HG02981 (cell line): ENCODE data around the gene GARIN3.
A peak's percentile ranks its signal among the peaks of the same experiment; 100 is the strongest.
"Not testable (repeated sequence)": the region's sequence is repeated elsewhere in the genome, so short reads cannot be mapped to it uniquely, and the experiment has no call there.

ENCODE experiments used
- ATAC-seq: cut with Tn5 transposase; IDR thresholded peaks from one replicate; pipeline ENCODE4 v1.9.1; 2021; ENCODE audit warnings: mild to moderate bottlenecking, moderate library complexity; ENCODE audit not compliant: unreplicated experiment

GARIN3 gene

GRCh38 chr5:157186309-157187045 lies 20.4 kb upstream of the GARIN3 start:
- ATAC-seq, result no peak

GRCh38 chr5:157185122-157185521 lies 19.1 kb upstream of the GARIN3 start:
- not testable (repeated sequence) for ATAC-seq

- no peak for ATAC-seq
These were observed 18.1 kb upstream of the GARIN3 start for GRCh38 chr5:157184117-157184670.

- no peak for ATAC-seq
These were observed 16.2 kb upstream of the GARIN3 start for GRCh38 chr5:157182143-157182757.

- ATAC-seq, result no peak
These were observed 14.6 kb upstream of the GARIN3 start, which contains the start of gene ITK for GRCh38 chr5:157180374-157181264. TSS of gene ITK (plus strand) at chr5:157180840. CDS start at chr5:157180978, 138 bp downstream.

GRCh38 chr5:157178966-157179365 lies 12.9 kb upstream of the GARIN3 start:
- ATAC-seq, result no peak

- ATAC-seq, result no peak
These were observed 11.9 kb upstream of the GARIN3 start for GRCh38 chr5:157177953-157178352.

GRCh38 chr5:157175071-157175612 lies 9.1 kb upstream of the GARIN3 start:
- ATAC-seq, result no peak

GRCh38 chr5:157172403-157172802 lies 6.3 kb upstream of the GARIN3 start:
- ATAC-seq, result peak; percentile 99

- ATAC-seq, result no peak
These were observed 2.2 kb upstream of the GARIN3 start for GRCh38 chr5:157168286-157168685.

GRCh38 chr5:157167214-157167621 lies 1.2 kb upstream of the GARIN3 start:
- ATAC-seq, result no peak

GRCh38 chr5:157165668-157166067 lies 396 bp downstream of the GARIN3 start:
- ATAC-seq, result no peak

- no peak for ATAC-seq
These were observed 803 bp downstream of the GARIN3 start for GRCh38 chr5:157165261-157165660.

- no peak for ATAC-seq
These were observed 1.5 kb downstream of the GARIN3 start for GRCh38 chr5:157164521-157164920.

GRCh38 chr5:157162919-157163510 lies 3.0 kb downstream of the GARIN3 start:
- ATAC-seq, result no peak

GRCh38 chr5:157161996-157162395 lies 4.1 kb downstream of the GARIN3 start:
- ATAC-seq, result no peak

- ATAC-seq, result no peak
These were observed 6.1 kb downstream of the GARIN3 start for GRCh38 chr5:157160001-157160400.

- ATAC-seq, result no peak
These were observed 6.8 kb downstream of the GARIN3 start for GRCh38 chr5:157159209-157159751.

- no peak for ATAC-seq
These were observed 8.7 kb downstream of the GARIN3 start for GRCh38 chr5:157157293-157157891.

- ATAC-seq, result no peak
These were observed 10.8 kb downstream of the GARIN3 start for GRCh38 chr5:157155297-157155696.
